GM19395 (cell line): Measurements from ENCODE around the gene MRGPRF.

Experiments used
- ATAC-seq: cut with Tn5 transposase; IDR thresholded peaks from one replicate; pipeline ENCODE4 v1.9.1; 2021; ENCODE audit warnings: mild to moderate bottlenecking, moderate library complexity; ENCODE audit not compliant: unreplicated experiment

Gene MRGPRF

DNA sequence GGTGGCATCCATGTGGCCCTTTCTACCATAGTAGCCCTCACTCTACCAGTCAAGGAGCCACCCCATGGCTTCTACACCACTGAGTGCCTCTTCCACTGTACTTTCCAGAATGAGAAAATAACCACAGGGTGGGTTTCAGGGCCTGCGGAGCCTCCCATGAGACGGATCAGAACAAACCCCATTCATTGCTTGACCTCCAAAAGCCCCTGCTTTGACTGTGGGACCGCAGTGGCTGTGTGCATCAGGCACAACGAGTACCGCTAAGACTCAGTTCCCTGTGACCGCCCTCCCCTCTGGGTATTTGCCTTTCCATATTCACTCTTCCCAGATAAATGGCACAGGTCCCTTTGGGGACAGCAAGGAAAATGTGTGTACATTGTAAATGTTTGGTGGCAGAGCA is 11.5 kb upstream of the MRGPRF start:
- no peak for ATAC-seq

DNA sequence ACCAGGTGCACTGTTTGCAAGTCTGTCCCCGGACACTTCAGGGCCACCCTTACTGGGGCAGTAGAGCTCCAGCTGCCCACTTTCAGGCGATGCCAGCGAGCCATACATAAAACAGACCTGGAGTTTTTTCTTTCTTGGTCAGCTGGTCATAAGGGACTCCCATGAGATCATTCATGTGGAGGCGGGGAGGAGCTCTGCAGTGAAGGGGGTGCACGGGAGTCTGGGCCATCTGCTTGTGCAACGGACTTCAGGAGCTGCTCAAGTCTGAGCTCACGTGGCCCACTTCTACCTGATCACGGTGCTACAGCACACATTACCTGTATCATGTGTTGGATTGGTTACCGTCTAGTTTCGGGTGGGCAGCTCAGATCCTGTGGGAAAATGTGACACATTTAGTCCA is 9.2 kb upstream of the MRGPRF start:
- no peak for ATAC-seq

DNA sequence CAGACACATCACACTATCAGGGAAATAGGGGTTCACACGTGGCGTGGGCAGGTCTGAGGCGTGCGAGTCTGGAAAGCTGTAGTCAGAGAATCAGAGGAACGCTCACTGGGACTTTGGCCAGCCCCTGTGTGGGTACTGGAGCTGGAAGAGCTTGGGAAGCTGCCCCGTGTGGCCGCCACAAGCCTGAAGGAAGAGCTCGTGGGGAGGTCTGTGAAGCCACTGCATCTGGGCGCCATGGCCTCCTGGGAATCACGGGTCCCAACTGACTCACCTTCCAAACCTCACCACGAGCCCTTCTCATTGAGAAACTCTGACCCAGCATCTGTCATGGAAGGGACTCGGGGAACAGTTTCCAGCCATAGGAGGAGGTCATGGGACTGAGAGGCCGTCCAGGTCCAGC is 5.9 kb upstream of the MRGPRF start:
- no peak for ATAC-seq

DNA sequence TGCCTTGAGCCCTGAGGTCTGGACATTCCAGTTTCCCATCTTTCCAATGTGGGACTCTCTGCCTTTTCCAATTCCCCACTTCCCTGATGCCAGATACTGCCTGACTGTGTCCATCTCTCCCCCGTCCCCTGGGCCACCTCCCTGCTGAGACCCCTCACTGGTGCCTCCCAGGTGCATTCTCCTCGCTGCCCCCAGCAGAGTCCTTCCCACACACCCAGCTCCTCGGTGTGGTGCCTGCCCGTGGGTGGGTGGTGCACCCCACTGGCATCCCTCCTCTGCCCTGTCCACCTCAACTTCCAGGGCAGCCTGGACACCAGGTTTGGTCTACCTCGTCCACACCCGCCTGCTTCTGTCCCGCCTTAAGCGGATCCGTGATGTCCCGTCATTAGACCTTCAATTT is 4.9 kb upstream of the MRGPRF start:
- no peak for ATAC-seq

DNA sequence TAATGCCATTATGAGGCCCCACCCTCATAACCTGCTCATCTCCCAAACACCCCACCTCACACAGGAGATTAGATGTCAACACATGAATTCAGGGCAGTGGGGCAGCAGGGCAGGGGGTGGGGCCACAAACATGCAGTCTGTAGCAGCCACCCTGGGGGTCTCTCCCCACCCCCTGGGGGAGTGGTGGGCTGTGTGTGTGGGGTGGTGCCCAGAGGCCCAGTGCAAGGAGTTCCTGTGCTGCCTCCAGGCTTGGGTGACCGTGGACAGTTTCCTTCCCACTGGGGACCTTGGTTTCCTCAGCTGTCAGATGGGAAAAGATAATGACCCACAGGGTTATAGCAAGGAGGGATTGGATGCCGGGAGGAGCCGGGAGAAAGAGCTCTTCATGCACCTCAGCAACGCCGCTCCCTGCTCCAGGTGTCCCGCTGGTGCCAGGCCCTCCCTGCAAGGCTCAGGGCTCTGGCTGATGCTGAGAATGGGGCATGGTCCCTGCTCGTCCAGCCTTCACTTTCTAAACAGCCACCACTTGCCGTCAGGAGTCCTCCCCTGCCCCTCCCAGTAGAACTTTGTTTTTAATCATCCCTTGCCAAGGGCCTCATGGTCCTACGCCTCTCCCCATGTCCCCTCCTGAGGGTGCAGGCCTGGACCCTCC is 2.0 kb upstream of the MRGPRF start:
- ATAC-seq, result no peak

DNA sequence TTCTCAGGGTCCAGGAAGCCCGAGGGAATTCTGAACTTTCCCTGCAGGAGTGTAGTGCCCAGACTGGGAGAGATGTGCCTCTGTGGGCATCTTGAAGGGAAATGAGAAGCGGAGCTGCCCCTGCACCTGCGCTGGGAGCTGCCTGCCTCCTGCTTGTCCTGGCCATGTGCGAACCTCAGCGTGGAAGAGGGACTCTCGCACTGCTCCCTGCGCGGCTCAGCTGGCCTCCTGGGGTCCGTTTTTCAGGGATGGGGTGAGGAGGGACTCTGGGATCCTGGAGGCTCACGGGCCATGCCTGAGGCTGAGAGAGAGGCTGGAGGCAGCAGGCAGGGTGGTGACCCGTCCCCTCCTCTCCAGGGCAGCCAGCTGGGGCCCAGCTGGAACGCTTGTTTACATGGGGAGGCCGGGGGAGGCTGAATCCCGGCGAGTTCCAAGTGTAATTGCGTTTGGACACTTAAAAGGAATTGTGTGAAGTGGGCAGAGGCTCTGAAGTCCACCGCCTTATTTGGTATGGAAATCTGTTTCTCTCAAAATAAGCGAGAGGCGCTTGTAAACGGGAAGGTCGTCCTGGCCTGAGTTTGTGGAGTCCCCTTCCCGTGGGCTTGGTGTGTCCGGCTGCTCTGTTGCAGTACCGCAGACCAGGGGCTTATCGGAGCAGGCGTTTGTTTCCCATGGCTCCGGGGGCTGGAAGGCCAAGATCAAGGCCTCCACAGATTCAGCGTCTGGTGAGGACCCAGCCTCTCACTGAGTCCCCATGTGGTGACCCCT is 1.2 kb upstream of the MRGPRF start:
- ATAC-seq, result no peak

DNA sequence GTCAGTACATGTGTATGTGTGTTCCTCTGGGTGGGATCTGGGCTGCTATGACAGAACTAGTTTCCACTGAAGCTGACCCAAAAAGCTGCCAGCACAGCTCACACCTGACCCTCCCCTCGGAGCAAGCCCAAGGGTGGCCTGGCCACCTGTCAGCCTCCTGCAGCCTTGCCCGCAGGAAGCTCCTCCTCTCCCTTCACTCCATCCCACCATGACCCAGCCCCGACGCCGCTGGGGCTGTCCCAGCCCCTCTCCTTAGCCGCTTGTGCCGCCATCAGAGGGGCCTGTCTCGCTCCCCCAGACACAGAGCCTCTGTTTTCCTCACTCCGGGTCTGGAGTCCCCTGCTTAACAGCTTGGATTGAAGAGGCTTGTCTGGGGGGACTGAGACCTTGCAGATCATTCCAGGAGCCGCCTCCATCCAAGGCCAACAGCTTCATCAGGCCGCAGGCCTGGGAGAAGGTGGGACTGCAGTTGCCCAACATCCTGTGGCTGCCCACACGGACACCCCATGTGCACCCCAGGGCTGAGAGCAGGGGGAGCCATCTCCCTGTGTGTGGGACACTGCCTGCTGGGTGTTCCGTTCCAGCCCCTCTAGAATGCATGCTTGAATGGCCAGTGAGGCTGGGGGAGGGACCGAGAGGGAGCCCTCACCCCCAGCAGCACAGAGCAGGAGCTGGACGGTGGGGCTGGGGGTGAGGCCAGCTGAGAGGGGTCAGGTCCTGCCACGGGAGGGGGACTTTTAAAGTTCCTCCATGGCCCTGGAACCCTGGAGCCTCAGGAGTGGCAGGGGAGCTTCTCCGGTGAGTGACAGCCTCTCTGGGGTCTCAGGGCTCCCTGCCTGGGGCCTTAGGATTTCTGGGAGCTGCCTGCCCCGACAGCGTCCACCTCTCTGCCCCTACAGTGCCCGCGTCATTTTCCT is 696 bp downstream of the MRGPRF start:
- ATAC-seq, result no peak

DNA sequence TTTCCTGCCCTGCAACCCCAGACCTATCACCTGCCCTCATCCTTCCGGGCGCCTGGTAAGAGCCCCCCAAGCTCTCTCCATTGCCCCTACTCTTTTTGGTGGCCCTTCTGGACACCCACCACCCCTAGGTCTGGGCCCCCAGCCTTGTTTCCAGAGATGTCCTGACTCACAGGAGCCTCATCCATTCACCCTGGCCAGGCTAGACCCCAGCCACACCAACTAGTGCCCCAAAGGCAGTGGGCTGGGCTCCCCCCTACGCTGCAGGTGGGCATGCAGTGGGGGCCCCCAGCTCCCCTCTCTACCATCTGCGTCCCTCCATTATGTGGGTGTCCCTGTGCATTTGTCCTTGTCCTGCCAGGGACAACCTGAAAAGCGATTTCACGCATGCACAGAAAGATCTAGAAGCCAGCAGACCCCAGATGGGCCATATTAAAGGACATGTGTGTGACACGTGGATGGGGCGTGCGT is 1.4 kb downstream of the MRGPRF start:
- ATAC-seq, result no peak

DNA sequence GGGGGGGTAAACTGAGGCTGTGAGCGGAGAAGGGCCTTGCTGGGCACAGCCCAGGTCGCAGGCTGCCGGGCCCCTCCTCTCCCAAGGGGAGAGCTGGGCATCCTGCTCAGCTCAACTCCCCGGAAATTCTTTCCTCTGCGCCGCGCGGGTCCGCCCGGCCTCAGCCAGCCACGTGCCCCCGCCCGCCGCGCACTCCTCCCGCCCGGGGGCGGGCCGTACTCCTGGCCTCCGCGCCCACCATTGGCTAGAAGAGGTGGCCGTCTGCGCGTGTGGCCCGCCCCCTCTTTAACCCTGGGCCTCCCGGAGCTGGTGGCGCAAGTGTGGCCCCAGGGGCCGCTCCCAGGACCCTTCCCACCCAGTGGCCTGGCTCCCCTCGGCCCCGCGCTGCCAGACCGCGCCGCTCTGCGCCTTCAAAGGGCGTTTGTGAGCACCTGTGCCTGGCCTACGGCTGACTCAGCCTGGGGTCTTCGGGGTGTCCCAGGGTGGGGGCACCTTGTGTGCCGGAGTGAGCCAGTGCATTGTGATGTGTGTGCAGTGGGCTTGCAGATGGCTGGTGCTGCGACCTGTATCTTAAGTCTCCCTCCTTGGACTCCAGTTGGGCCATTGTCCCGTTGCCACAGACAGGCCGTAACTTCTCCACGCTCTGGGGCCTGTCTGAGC is 2.0 kb downstream of the MRGPRF start:
- no peak for ATAC-seq

DNA sequence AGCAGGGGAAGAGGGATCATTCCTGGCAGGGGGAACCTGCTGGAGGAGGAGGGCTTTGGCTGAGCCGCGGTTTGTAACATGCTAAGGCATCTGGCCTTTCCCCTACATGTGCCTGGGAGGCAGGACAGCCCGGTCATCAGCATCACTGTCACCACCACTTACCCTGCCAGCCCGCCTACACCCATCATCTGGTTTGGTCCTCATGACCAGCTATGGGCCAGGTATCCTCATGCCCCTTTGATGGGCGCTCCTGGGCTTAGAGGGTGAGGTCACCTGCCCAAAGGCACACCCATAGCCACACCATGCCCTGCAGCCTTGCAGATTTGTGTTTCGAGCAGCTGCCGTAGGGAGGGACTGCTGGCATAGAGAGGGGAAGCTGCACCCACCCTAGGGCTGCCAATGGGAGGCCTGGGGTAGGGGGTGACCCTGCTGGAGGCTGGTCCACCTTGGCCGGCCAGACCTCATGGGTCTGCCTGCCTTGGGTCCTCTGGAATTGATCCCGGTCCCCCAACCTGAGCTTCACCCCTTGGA is 2.6 kb downstream of the MRGPRF start:
- ATAC-seq, result no peak

DNA sequence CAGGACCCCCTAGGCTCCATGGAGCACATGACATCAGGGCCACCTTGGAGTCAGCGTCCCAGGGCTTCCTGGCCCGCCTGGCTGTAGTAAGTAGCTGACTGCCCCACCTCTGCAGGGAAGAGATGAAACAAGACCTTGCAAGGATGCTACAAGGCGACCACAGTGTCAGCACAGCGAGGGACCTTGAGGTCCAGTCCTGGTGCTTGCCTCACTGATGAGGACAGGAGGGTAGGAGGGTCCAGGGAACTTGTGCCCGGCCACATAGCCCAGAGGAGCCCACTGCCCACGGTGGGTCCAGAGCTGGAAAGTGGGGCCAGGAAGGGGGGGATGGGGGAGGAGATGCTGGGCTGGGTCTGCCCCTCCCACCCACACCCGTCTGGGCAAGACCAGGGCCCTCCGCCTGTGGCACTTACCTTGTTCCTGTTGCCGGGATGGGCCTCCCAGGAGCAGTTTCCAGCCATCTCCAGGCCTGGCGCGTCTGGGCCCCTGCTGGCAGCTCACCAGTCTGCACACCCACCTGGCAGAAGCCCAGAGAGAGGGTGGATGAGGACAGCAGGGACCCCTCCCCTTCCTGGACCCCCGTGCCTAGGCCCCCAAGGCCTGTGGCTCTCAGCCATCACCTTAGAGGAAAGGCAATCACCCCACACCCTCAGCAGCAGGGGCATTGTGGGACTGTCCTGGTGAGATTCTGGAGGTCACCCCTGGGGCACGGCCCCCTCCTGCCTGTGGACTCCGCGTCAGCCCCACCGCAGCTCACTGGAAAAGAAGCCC is 3.4 kb downstream of the MRGPRF start:
- ATAC-seq, result no peak

DNA sequence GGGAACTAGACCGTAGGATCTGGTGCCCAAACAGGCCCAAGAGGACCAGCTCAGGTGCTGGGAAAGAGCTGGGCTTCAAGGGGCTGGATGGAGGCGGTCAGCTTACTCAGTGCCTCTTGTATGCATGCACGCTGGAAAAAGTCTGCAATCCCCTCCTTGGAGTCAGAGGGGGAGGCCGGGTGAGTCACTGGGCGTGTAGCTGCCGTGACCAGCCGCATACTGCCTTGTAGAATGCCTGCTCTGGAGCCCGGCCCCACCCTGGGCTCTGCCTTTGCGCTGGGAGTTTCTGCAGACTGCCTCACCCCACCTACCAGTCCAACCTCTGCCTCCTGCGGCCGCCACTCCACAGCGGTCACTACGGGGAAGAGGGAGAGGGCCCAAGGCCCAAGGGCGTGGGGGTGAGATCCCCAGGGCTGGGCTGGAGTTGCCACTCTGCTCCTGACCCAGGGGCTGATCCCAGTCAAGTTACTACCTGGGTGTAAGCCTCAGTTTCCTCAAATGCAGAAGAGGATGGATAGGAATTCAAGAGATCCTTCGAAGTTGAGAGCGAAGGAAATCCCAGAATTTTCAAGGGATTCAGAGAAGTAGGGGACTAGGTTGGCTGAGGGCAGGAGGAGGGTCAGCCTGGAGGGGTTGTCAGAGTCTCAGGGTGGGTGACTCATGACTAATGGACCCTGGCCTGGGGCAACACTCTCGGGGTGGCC is 4.2 kb downstream of the MRGPRF start:
- no peak for ATAC-seq

DNA sequence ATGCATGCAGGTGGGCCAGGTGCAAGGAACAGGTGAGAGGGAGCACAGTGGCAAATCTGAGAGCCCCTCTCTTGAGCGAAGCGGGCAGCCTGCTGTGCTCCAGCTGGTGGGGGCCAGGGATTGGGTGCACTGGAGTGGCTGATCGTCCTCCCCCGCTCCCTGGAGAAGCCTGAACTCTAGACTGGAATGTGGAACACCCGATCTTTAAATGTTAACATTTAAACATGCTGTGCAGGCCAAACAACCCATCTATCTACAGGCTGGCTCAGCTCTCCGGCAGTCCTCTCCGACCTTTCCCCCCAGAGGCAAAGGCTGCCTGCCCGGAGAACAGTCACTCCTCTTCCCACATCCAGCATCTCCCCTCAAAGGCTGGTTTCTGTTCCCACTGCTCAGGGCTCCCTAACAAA is 5.1 kb downstream of the MRGPRF start:
- no peak for ATAC-seq

DNA sequence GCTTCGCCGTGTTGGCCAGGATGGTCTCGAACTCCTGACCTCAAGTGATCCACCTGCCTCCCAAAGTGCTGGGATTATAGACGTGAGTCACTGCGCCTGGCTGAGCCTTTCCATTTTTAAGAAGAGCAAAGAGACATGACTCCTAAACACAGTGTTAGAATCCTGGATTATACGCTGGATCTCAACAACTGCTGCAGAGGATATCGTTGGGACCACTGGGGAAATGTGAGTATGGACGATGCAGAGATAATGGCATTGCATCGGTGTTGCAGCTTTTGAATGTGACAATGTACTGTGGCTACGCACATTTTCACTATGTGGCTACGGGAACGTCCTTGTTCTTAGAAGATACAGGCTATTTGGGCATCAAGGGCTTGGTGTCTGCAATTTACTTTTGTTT is 6.2 kb downstream of the MRGPRF start:
- ATAC-seq, result no peak

DNA sequence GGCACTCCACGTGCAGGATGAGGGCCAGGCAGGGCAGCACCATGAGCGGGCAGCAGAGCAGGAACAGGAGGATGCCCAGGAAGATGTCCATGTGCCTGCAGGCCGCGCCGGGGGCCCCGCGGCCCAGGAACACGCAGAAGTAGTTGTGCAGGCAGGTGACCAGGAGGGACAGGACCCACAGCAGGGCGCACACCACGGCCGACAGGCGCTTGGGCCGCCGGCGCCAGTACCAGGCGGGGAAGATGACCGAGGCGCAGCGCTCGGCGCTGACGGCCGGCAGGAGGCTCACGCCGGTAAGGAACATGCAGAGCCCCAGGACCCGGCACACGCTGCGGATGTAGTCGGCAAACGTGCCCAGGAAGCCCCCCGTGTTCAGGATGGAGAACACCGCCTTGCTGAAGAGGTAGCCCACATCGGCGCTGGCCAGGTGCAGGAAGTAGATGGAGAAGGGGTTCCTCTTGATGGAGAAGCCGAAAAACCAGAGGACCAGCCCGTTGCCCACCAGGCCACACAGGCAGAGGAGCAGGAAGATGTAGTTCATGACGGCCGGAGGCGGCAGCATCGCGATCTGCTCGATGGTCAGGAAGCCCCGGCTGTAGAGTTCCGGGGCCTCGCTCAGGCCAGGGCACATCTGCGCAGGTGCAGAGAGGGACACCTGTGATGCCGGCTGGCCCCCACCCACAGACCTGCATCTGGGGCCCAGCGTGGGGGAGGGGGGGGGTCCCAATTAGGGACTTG is 7.2 kb downstream of the MRGPRF start:
- no peak for ATAC-seq

DNA sequence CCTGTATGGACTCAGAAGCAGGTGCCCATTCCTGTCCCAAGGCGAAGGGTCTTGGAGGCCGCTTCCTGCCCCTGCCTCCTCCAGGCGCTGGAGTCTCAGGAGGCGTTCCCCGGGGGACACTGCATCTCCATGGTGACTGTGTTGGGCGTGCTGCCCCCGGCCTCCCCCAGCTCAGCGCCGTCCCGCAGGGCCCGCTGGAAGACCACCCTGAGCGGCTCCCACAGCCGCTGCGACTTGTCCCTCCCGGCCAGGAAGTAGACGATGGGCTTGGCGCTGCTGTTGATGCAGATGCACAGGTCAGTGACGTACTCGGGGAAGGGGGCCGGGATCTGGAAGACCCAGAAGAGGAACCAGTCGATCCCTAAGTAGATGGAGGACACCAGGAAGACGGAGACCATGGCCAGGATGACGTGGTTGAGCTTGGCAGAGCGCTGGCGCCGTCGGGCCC is 7.8 kb downstream of the MRGPRF start:
- ATAC-seq, result no peak

DNA sequence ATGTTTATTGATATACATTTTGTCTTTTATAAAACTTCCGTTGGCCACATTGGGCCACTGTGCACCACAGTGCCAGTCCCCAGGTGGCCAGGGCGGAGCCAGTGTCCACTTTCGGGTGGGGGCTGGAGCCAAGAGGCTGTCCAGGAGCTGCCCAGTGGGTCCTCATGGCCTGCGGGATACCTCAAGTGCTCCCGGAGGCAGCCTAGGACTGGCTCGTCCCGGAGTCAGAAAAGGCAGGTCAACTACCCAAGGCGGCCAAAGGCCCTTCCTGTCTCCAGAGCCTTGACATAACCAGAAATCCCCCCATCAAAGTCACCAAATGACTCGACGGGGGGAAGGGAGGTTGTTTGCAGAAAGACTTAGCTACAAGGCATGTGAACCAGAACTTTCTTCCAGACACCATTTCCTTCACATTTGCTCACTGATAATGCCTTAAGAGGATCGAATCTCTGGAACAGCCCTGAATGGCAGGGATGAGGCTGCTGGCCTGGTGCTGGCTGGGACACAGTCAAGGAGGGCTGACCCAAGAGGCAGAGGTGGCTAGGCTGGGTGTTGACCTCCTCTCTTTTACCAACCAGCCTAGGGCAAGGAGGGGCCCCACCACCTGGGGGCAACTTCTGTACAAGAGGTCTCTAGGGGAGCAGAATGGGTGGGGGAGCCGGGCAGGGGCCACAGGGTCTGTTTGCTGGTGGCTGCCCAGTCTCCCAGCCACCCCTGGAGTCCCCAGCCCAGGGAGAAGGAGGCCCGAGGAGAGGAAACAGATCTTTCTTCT is 8.4 kb downstream of the MRGPRF start:
- ATAC-seq, result no peak

DNA sequence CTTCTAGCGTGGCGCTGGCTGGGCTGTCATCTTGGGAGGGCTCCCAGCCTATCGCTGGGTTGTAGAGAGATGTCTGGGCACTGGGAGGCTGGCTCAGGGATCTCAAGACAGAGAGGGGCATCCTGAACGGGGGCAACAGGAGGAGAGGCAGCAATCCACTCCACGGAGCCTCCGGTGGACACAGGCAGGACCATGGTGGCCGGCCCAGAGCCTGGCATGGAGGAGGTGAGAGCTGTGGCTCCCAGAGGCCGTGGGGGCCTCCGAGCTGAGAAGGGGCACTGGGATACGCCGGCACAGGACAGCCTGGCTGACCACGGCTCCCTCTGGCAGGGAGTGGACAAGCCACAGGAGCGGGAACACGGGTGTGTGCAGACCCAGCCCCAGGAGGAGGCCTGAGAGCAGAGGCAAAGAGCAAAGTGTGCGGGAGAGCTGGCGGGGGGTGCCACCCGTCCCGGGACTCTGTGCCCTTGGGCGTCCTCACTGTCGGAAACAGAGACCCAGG is 9.1 kb downstream of the MRGPRF start:
- ATAC-seq, result no peak
